HepG2 (cell line): ENCODE data around the gene PRICKLE2. TPM values are rescaled to one million over a fixed set of nuclear protein-coding genes. Genes with fewer than 3 reads are reported as not detected.

Experiments
- ARHGAP35 ChIP-seq: sonication (generic); formaldehyde crosslinking; IDR thresholded peaks from 2 replicates; pipeline ENCODE4 v1.9.0; 2022; ENCODE audit warnings: mild to moderate bottlenecking, inconsistent platforms, moderate library complexity, missing genetic modification reagents, borderline replicate concordance
- MED13 ChIP-seq: sonication (generic); formaldehyde crosslinking; IDR thresholded peaks from 2 replicates; pipeline ENCODE4 v1.5.0; 2020; ENCODE audit warnings: missing genetic modification reagents
- MEIS1 ChIP-seq: sonication (generic); formaldehyde crosslinking; IDR thresholded peaks from 2 replicates; pipeline ENCODE4 v1.9.0; 2021; ENCODE audit warnings: mild to moderate bottlenecking, missing genetic modification reagents, moderate library complexity, borderline replicate concordance
- RXRA ChIP-seq: sonication (generic); formaldehyde crosslinking; IDR thresholded peaks from 2 replicates; pipeline ENCODE4 v1.5.1; 2020; ENCODE audit warnings: missing genetic modification reagents
- ZBTB20 ChIP-seq: sonication (generic); formaldehyde crosslinking; IDR thresholded peaks from 2 replicates; pipeline ENCODE4 v1.8.1; 2023; ENCODE audit warnings: missing genetic modification reagents, low read depth, mild to moderate bottlenecking, borderline replicate concordance
- ZNF333 ChIP-seq: sonication (generic); formaldehyde crosslinking; IDR thresholded peaks from 2 replicates; pipeline ENCODE4 v1.4.0; 2020; ENCODE audit warnings: mild to moderate bottlenecking, missing genetic modification reagents, borderline replicate concordance
- ZNF670 ChIP-seq: sonication (generic); formaldehyde crosslinking; IDR thresholded peaks from 2 replicates; pipeline ENCODE4 v1.8.0; 2022; ENCODE audit warnings: mild to moderate bottlenecking, missing genetic modification reagents, borderline replicate concordance
- ZSCAN12 ChIP-seq: sonication (generic); formaldehyde crosslinking; IDR thresholded peaks from 2 replicates; pipeline ENCODE4 v1.9.0; 2021; ENCODE audit warnings: mild to moderate bottlenecking, missing genetic modification reagents
- polyA plus RNA-seq, 8 experiments: library from polyadenylated mRNA; depleted of rRNA in 3 of 8; stranded (reverse) in 7 of 8; unstranded in 1 of 8; fragments of >200 nt; fragmentation: Illumina TruSeq in 4 of 8; extraction: Trizol in 4 of 8; gene quantifications; 2 replicates each; pipeline versions ENCODE4 v1.2.1 to v1.2.3, GENCODE V29; 2011 to 2016; ENCODE audit warnings: low read depth in 4 of 8, missing spikeins in 1 of 8, mixed read lengths in 1 of 8; ENCODE audit not compliant: insufficient read depth in 1 of 8
- total RNA-seq, 5 experiments: library from RNA; depleted of rRNA; stranded (reverse); fragments of >200 nt; fragmentation: Illumina TruSeq; extraction: Trizol; gene quantifications; 2 replicates each; pipeline ENCODE4 v1.2.3, GENCODE V29; 2016; ENCODE audit warnings: low read depth in 1 of 5
- TF ChIP-seq, protein P1 (sequence below): sonication (generic); formaldehyde crosslinking; IDR thresholded peaks from 2 replicates; pipeline ENCODE4 v1.4.0; 2020; ENCODE audit warnings: missing genetic modification reagents

PRICKLE2 gene
- total and polyA plus RNA-seq, 2 of the 13 experiments (the other 11 are each of a cell fraction or from before 2014, with no cell fraction given) = 0.01 to 0.07 TPM

DNA sequence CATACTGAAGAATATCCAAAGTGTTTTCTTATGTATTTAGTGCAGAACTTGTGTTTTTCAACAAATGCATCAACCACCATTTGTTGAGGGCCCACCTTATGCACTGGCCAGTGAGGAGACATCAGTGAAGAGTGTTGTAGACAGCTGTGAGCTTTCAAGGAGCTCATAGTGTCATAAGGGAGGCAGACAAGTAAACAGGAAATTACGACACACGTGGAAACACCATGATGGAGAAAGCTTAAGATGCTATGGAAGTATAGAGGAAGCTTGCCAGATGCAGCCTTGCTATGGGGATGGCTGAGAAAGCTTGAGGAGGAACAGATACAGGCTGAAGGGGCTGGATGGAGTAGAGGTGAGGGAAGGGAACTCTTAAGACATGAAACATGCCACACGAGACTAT, 151.2 kb downstream of the PRICKLE2 start (continued):
- TF ChIP-seq, protein P1, sequence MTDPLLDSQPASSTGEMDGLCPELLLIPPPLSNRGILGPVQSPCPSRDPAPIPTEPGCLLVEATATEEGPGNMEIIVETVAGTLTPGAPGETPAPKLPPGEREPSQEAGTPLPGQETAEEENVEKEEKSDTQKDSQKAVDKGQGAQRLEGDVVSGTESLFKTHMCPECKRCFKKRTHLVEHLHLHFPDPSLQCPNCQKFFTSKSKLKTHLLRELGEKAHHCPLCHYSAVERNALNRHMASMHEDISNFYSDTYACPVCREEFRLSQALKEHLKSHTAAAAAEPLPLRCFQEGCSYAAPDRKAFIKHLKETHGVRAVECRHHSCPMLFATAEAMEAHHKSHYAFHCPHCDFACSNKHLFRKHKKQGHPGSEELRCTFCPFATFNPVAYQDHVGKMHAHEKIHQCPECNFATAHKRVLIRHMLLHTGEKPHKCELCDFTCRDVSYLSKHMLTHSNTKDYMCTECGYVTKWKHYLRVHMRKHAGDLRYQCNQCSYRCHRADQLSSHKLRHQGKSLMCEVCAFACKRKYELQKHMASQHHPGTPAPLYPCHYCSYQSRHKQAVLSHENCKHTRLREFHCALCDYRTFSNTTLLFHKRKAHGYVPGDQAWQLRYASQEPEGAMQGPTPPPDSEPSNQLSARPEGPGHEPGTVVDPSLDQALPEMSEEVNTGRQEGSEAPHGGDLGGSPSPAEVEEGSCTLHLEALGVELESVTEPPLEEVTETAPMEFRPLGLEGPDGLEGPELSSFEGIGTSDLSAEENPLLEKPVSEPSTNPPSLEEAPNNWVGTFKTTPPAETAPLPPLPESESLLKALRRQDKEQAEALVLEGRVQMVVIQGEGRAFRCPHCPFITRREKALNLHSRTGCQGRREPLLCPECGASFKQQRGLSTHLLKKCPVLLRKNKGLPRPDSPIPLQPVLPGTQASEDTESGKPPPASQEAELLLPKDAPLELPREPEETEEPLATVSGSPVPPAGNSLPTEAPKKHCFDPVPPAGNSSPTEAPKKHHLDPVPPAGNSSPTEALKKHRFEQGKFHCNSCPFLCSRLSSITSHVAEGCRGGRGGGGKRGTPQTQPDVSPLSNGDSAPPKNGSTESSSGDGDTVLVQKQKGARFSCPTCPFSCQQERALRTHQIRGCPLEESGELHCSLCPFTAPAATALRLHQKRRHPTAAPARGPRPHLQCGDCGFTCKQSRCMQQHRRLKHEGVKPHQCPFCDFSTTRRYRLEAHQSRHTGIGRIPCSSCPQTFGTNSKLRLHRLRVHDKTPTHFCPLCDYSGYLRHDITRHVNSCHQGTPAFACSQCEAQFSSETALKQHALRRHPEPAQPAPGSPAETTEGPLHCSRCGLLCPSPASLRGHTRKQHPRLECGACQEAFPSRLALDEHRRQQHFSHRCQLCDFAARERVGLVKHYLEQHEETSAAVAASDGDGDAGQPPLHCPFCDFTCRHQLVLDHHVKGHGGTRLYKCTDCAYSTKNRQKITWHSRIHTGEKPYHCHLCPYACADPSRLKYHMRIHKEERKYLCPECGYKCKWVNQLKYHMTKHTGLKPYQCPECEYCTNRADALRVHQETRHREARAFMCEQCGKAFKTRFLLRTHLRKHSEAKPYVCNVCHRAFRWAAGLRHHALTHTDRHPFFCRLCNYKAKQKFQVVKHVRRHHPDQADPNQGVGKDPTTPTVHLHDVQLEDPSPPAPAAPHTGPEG (CRISPR knock-in tag) = no peak
- TF ChIP-seq ZNF333 = no peak
- TF ChIP-seq RXRA (CRISPR knock-in tag) = no peak
- no peak for TF ChIP-seq ZSCAN12 (CRISPR knock-in tag)
- no peak for TF ChIP-seq MEIS1
- no peak for TF ChIP-seq MED13 (CRISPR knock-in tag)
- TF ChIP-seq ARHGAP35 (CRISPR knock-in tag) = no peak
- no peak for TF ChIP-seq ZNF670
- no peak for TF ChIP-seq ZBTB20 (CRISPR knock-in tag)
